CD4-positive, alpha-beta T cell treated with Interferon alpha-2 for 1 hour (primary cell): ENCODE data around the gene PRSS16.
"Not testable (repeated sequence)": the region's sequence is repeated elsewhere in the genome, so short reads cannot be mapped to it uniquely, and the experiment has no call there.

Experiments
- DNase-seq, 2 donors: peaks; one replicate each; pipeline ENCODE4 v3.0.0-alpha.2; 2020 to 2022

The PRSS16 gene

GRCh38 chr6:27247133-27247836, at the start of gene PRSS16:
Gene PRSS16, plus strand, starts transcription at chr6:27247701. Its CDS starts 37 bp downstream, at chr6:27247738.
- no peak for DNase-seq

GRCh38 chr6:27205375-27206278, 41.9 kb upstream of the PRSS16 start:
- DNase-seq, result peak in 1 of 2 donors; percentile 16

GRCh38 chr6:27206806-27207205, 40.7 kb upstream of the PRSS16 start:
- DNase-seq, result no peak

- DNase-seq, result no peak
These were observed 39.5 kb upstream of the PRSS16 start for GRCh38 chr6:27208042-27208441.

GRCh38 chr6:27209196-27209595, 38.3 kb upstream of the PRSS16 start:
- no peak for DNase-seq

- DNase-seq, result no peak
These were observed 37.7 kb upstream of the PRSS16 start for GRCh38 chr6:27209659-27210269.

- DNase-seq, result not testable (repeated sequence)
These were observed 34.4 kb upstream of the PRSS16 start for GRCh38 chr6:27213091-27213517.

- no peak for DNase-seq
These were observed 33.9 kb upstream of the PRSS16 start for GRCh38 chr6:27213544-27214125.

GRCh38 chr6:27214126-27214601, 33.3 kb upstream of the PRSS16 start:
- no peak for DNase-seq

- no peak for DNase-seq
These were observed 30.6 kb upstream of the PRSS16 start for GRCh38 chr6:27216874-27217273.

GRCh38 chr6:27222971-27223370, 24.5 kb upstream of the PRSS16 start:
- not testable (repeated sequence) for DNase-seq

- no peak for DNase-seq
These were observed 22.8 kb upstream of the PRSS16 start for GRCh38 chr6:27224729-27225128.

GRCh38 chr6:27228963-27229477, 18.5 kb upstream of the PRSS16 start:
- DNase-seq, result no peak

GRCh38 chr6:27230758-27231111, 16.8 kb upstream of the PRSS16 start:
- no peak for DNase-seq

- DNase-seq, result no peak
These were observed 12.9 kb upstream of the PRSS16 start for GRCh38 chr6:27234576-27234975.

- peak in 1 of 2 donors; percentile 41 for DNase-seq
These were observed 10.3 kb upstream of the PRSS16 start for GRCh38 chr6:27237089-27237803.

GRCh38 chr6:27238010-27238983, 9.2 kb upstream of the PRSS16 start:
- no peak for DNase-seq

GRCh38 chr6:27239258-27239657, 8.2 kb upstream of the PRSS16 start:
- no peak for DNase-seq

- DNase-seq, result no peak
These were observed 6.1 kb upstream of the PRSS16 start for GRCh38 chr6:27241443-27241842.

- no peak for DNase-seq
These were observed 4.8 kb upstream of the PRSS16 start for GRCh38 chr6:27242589-27243265.
